GM12872 (cell line): ENCODE measurements around the gene CRY1.

Source experiments
- CTCF ChIP-seq: IDR thresholded peaks from 3 replicates; pipeline ENCODE4 v1.5.1; 2011; ENCODE audit warnings: low read depth, mild to moderate bottlenecking, low read length, moderate library complexity; ENCODE audit not compliant: insufficient read depth

CRY1 gene

GRCh38 chr12:106971065-106971464, 122.3 kb downstream of the CRY1 start:
- no peak for TF ChIP-seq CTCF

- TF ChIP-seq CTCF, result no peak
Measured at GRCh38 chr12:106964526-106964925, 128.8 kb downstream of the CRY1 start.

- TF ChIP-seq CTCF, result no peak
Measured at GRCh38 chr12:106962286-106962685, 131.1 kb downstream of the CRY1 start.

- no peak for TF ChIP-seq CTCF
Measured at GRCh38 chr12:106960443-106960842, 132.9 kb downstream of the CRY1 start.

GRCh38 chr12:106957583-106957982, 135.8 kb downstream of the CRY1 start:
- no peak for TF ChIP-seq CTCF

GRCh38 chr12:106956048-106956578, 137.2 kb downstream of the CRY1 start:
- TF ChIP-seq CTCF, result no peak

GRCh38 chr12:106955377-106956047, 137.8 kb downstream of the CRY1 start, which contains the start of gene TMEM263:
Gene TMEM263 (plus strand): TSS chr12:106955907. CDS start chr12:106967117, 11,210 bp downstream.
- TF ChIP-seq CTCF, result no peak
